Astrocyte (in vitro differentiated cells and primary cell): ENCODE results near the gene TEPSIN. TPM values are rescaled to one million over a fixed set of nuclear protein-coding genes. Genes with fewer than 3 reads are reported as not detected.

ENCODE experiments used
- DNase-seq: peaks from one replicate; pipeline ENCODE4 v3.0.0-alpha.2; 2010; ENCODE audit warnings: low read depth
- FAIRE-seq: peaks from 2 replicates; lab custom pipeline; 2011; peaks lifted over from hg19 to GRCh38; lab: Jason Lieb, UNC
- H2AFZ ChIP-seq: 2 replicates; pipeline ENCODE4 v1.6.0; 2012; ENCODE audit warnings: low read depth, low read length, inconsistent platforms
- H3K27ac ChIP-seq: 2 replicates; pipeline ENCODE4 v1.5.1; 2011; ENCODE audit warnings: low read depth, low read length, inconsistent platforms
- H3K27me3 ChIP-seq: 2 replicates; pipeline ENCODE4 v1.6.0; 2011; ENCODE audit warnings: low read length, inconsistent platforms; ENCODE audit not compliant: insufficient read depth
- H3K36me3 ChIP-seq: 2 replicates; pipeline ENCODE4 v1.5.1; 2011; ENCODE audit warnings: low read length, inconsistent platforms; ENCODE audit not compliant: insufficient read depth
- H3K4me1 ChIP-seq: 2 replicates; pipeline ENCODE4 v1.5.1; 2011; ENCODE audit warnings: low read length, inconsistent platforms; ENCODE audit not compliant: insufficient read depth
- H3K4me2 ChIP-seq: 2 replicates; pipeline ENCODE4 v1.6.0; 2012; ENCODE audit warnings: low read length, inconsistent platforms
- H3K4me3 ChIP-seq: 2 replicates; pipeline ENCODE4 v1.5.1; 2011; ENCODE audit warnings: low read depth, mild to moderate bottlenecking, low read length, inconsistent platforms; ENCODE audit not compliant: insufficient read depth
- H3K79me2 ChIP-seq: 2 replicates; pipeline ENCODE4 v1.6.0; 2012; ENCODE audit warnings: mild to moderate bottlenecking, low read length, inconsistent platforms; ENCODE audit not compliant: insufficient read depth
- H3K9ac ChIP-seq: 2 replicates; pipeline ENCODE4 v1.6.0; 2012; ENCODE audit warnings: mild to moderate bottlenecking, low read length, inconsistent platforms
- H3K9me3 ChIP-seq: 2 replicates; pipeline ENCODE4 v1.5.1; 2012; ENCODE audit warnings: low read depth, mild to moderate bottlenecking, low read length, inconsistent platforms; ENCODE audit not compliant: insufficient read depth
- H4K20me1 ChIP-seq: 2 replicates; pipeline ENCODE4 v1.6.0; 2012; ENCODE audit warnings: low read length, inconsistent platforms; ENCODE audit not compliant: insufficient read depth
- H3K27ac Mint-ChIP-seq: one replicate; pipeline ENCODE4 v1.8.0; 2021; ENCODE audit warnings: mild to moderate bottlenecking, mixed read lengths; ENCODE audit not compliant: unreplicated experiment
- H3K27me3 Mint-ChIP-seq: one replicate; pipeline ENCODE4 v1.8.0; 2021; ENCODE audit warnings: low read depth, mixed read lengths; ENCODE audit not compliant: unreplicated experiment
- H3K36me3 Mint-ChIP-seq: one replicate; pipeline ENCODE4 v1.8.0; 2021; ENCODE audit warnings: low read depth, mixed read lengths; ENCODE audit not compliant: unreplicated experiment
- H3K4me1 Mint-ChIP-seq: one replicate; pipeline ENCODE4 v1.8.0; 2021; ENCODE audit warnings: low read depth, mixed read lengths; ENCODE audit not compliant: unreplicated experiment
- H3K4me3 Mint-ChIP-seq: one replicate; pipeline ENCODE4 v1.8.0; 2021; ENCODE audit warnings: mild to moderate bottlenecking, moderate library complexity, mixed read lengths; ENCODE audit not compliant: unreplicated experiment
- H3K9me3 Mint-ChIP-seq: one replicate; pipeline ENCODE4 v1.8.0; 2021; ENCODE audit warnings: mild to moderate bottlenecking, mixed read lengths; ENCODE audit not compliant: unreplicated experiment
- CTCF ChIP-seq: IDR thresholded peaks from 2 replicates; pipeline ENCODE4 v1.5.1; 2011; ENCODE audit warnings: low read depth, mild to moderate bottlenecking, inconsistent platforms, low read length, moderate library complexity; ENCODE audit not compliant: insufficient read depth
- EZH2 ChIP-seq: IDR thresholded peaks from 2 replicates; pipeline ENCODE4 v1.6.1; 2012; ENCODE audit warnings: mild to moderate bottlenecking, low read length, inconsistent platforms; ENCODE audit not compliant: insufficient read depth
- total RNA-seq: library from RNA; stranded (reverse); gene quantifications from 2 replicates; pipeline ENCODE4 v1.2.1, GENCODE V29; 2021

Gene TEPSIN
- total RNA-seq, 1 donor from 2014 or later, result 26.4 TPM

- Histone ChIP-seq H3K4me1 (peaks cover 16% of the 10 kb centered on the region), H3K4me3 (peak overlapping the region; percentile 71), H3K36me3 (peaks cover 4% of the 10 kb centered on the region), H2AFZ (peak overlapping the region; percentile 82), H3K4me2 (peak overlapping the region; percentile 98), H4K20me1 (peaks cover 44% of the 10 kb centered on the region), H3K79me2 (peaks cover 64% of the 10 kb centered on the region), H3K9ac (peak overlapping the region; percentile 93), H3K27ac (no peak overlapping the region), H3K9me3 (no peaks in the 10 kb centered on the region), H3K27me3 (no peaks in the 10 kb centered on the region)
- peaks cover 14% of the 10 kb centered on the region for H3K4me1 Mint-ChIP-seq
- no peak for TF ChIP-seq CTCF
- TF ChIP-seq EZH2, result no peak
- peak overlapping the region; percentile 81 for H3K4me3 Mint-ChIP-seq
- peaks cover 4% of the 10 kb centered on the region for H3K36me3 Mint-ChIP-seq
- DNase-seq, result no peak
- no peaks in the 10 kb centered on the region for H3K27me3 Mint-ChIP-seq
- H3K27ac Mint-ChIP-seq, result peak overlapping the region; percentile 87
- no peaks in the 10 kb centered on the region for H3K9me3 Mint-ChIP-seq
- FAIRE-seq, result no peak
Measured at GRCh38 chr17:81237591-81238489, 1.0 kb downstream of the TEPSIN start.

- no peak overlapping the region for H3K27ac ChIP-seq
- H3K9me3 Mint-ChIP-seq, result no peaks in the 10 kb centered on the region
- H3K9me3 ChIP-seq, result no peaks in the 10 kb centered on the region
- peaks cover 4% of the 10 kb centered on the region for H3K36me3 ChIP-seq
- FAIRE-seq, result no peak
- no peaks in the 10 kb centered on the region for H3K27me3 Mint-ChIP-seq
- no peak overlapping the region for H3K4me3 Mint-ChIP-seq
- H3K4me1 ChIP-seq, result peaks cover 16% of the 10 kb centered on the region
- H3K9ac ChIP-seq, result no peak overlapping the region
- H2AFZ ChIP-seq, result no peak overlapping the region
- peaks cover 4% of the 10 kb centered on the region for H3K36me3 Mint-ChIP-seq
- H3K27ac Mint-ChIP-seq, result no peak overlapping the region
- TF ChIP-seq CTCF (no peak), EZH2 (no peak)
- no peak overlapping the region for H3K4me2 ChIP-seq
- H4K20me1 ChIP-seq, result peaks cover 35% of the 10 kb centered on the region
- peaks cover 10% of the 10 kb centered on the region for H3K4me1 Mint-ChIP-seq
- DNase-seq, result no peak
- peaks cover 61% of the 10 kb centered on the region for H3K79me2 ChIP-seq
- no peak overlapping the region for H3K4me3 ChIP-seq
- H3K27me3 ChIP-seq, result no peaks in the 10 kb centered on the region
Measured at GRCh38 chr17:81236784-81237183, 2.1 kb downstream of the TEPSIN start.
